SH-SY5Y (cell line): Measurements from ENCODE around the gene DLEU7.

ENCODE experiments used
- GATA2 ChIP-seq: IDR thresholded peaks from 2 replicates; pipeline ENCODE4 v1.6.1; 2011; ENCODE audit warnings: mild to moderate bottlenecking, low read depth, low read length
- GATA3 ChIP-seq: IDR thresholded peaks from 2 replicates; pipeline ENCODE4 v1.6.1; 2011; ENCODE audit warnings: low read depth, mild to moderate bottlenecking, low read length, moderate library complexity

DNA sequence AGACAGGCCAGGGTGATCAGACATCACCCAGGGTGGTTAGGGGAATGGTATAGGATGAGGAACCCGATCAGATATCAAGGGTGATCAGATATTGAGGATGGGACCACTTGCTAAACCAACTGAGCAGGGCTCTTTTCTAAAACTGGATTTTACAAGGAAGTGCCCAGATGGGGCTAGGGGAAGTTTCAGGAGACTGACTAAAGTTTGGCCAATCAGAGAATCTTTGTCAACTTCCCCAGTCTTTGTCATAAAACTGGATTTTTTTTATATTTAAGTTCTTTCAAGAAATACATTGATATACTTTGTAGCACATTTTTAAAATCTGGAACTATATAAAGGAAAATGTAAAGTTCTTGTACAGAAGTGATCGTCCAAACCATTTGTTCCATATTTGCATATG is 30.5 kb upstream of the DLEU7 start:
- no peak for TF ChIP-seq GATA2
- no peak for TF ChIP-seq GATA3
